IMR-90 (cell line): ENCODE results near the gene GMPR. TPM values are rescaled to one million over a fixed set of nuclear protein-coding genes. Genes with fewer than 3 reads are reported as not detected.

ENCODE experiments used
- ATAC-seq: fragments of 200-7000 bp; cut with Tn5 transposase; 2 replicates; pipeline ENCODE4 v1.9.1; 2020; ENCODE audit warnings: low read depth, mild to moderate bottlenecking, moderate library complexity
- BruUV-seq: library from RNA; stranded (reverse); fragments of 400-500 nt; replicated peaks from 2 replicates; lab custom pipeline; 2021; lab: Mats Ljungman, UMichigan
- CTCF ChIA-PET: fragments of 300-600 bp; formaldehyde crosslinking; extraction: SDS; loops from one replicate; lab custom pipeline; 2021; ENCODE audit warnings: antibody characterized with exemption; lab: Yijun Ruan, JAX
- POLR2A ChIA-PET: fragments of 300-600 bp; sonication (Branson Sonifier 250); formaldehyde crosslinking; loops from one replicate; lab custom pipeline; 2022; ENCODE audit warnings: antibody characterized with exemption; ENCODE audit not compliant: unreplicated experiment; lab: Charles Lee
- DNase-seq: peaks from one replicate; pipeline ENCODE4 v3.0.0; 2013
- H2AFZ ChIP-seq: replicated peaks from 2 replicates; pipeline ENCODE3; 2013; ENCODE audit warnings: low read length, mild to moderate bottlenecking; ENCODE audit not compliant: poor library complexity
- H2AK5ac ChIP-seq: 2 replicates; pipeline ENCODE4 v1.6.1; 2013; ENCODE audit warnings: low read depth, low read length, inconsistent platforms
- H2AK9ac ChIP-seq: replicated peaks from 2 replicates; pipeline ENCODE3; 2013; ENCODE audit warnings: mild to moderate bottlenecking, low read depth, low read length, moderate library complexity; ENCODE audit not compliant: poor library complexity
- H2BK120ac ChIP-seq: 2 replicates; pipeline ENCODE4 v1.6.1; 2013; ENCODE audit warnings: low read depth, low read length, inconsistent platforms
- H2BK15ac ChIP-seq: 3 replicates; pipeline ENCODE4 v1.6.1; 2013; ENCODE audit warnings: low read depth, low read length, inconsistent platforms
- H2BK20ac ChIP-seq: 2 replicates; pipeline ENCODE4 v1.6.1; 2013; ENCODE audit warnings: low read depth, mild to moderate bottlenecking, inconsistent platforms, low read length, moderate library complexity
- H2BK5ac ChIP-seq: 2 replicates; pipeline ENCODE4 v1.6.1; 2013; ENCODE audit warnings: mild to moderate bottlenecking, low read depth, low read length, inconsistent platforms; ENCODE audit not compliant: poor library complexity, severe bottlenecking
- H3K14ac ChIP-seq: replicated peaks from 2 replicates; pipeline ENCODE4 v1.6.1; 2013; ENCODE audit warnings: low read depth, low read length, inconsistent platforms
- H3K18ac ChIP-seq: 2 replicates; pipeline ENCODE4 v1.6.1; 2013; ENCODE audit warnings: low read depth, low read length, control low read depth
- H3K23ac ChIP-seq: 2 replicates; pipeline ENCODE4 v1.6.1; 2013; ENCODE audit warnings: low read depth, low read length, inconsistent platforms
- H3K27ac ChIP-seq: 2 replicates; pipeline ENCODE4 v1.5.1; 2013; ENCODE audit warnings: mild to moderate bottlenecking, control low read depth, low read length; ENCODE audit not compliant: insufficient read depth
- H3K27me3 ChIP-seq: 2 replicates; pipeline ENCODE4 v1.6.1; 2013; ENCODE audit warnings: low read length; ENCODE audit not compliant: control insufficient read depth, insufficient read depth
- H3K36me3 ChIP-seq: 2 replicates; pipeline ENCODE4 v1.6.1; 2013; ENCODE audit warnings: low read length, mixed read lengths; ENCODE audit not compliant: control insufficient read depth, insufficient read depth
- H3K4ac ChIP-seq: 2 replicates; pipeline ENCODE4 v1.6.1; 2013; ENCODE audit warnings: low read depth, low read length, inconsistent platforms
- H3K4me1 ChIP-seq: 2 replicates; pipeline ENCODE4 v1.6.1; 2013; ENCODE audit warnings: low read length, mixed read lengths; ENCODE audit not compliant: control insufficient read depth, insufficient read depth
- H3K4me2 ChIP-seq: 2 replicates; pipeline ENCODE4 v1.6.1; 2013; ENCODE audit warnings: low read depth, mild to moderate bottlenecking, control low read depth, low read length, moderate library complexity
- H3K4me3 ChIP-seq: 2 replicates; pipeline ENCODE4 v1.5.1; 2013; ENCODE audit warnings: low read depth, mild to moderate bottlenecking, control low read depth, low read length, moderate library complexity; ENCODE audit not compliant: insufficient read depth
- H3K56ac ChIP-seq: 2 replicates; pipeline ENCODE4 v1.6.1; 2013; ENCODE audit warnings: low read length, inconsistent platforms; ENCODE audit not compliant: insufficient read depth; ENCODE audit errors: extremely low read depth
- H3K79me1 ChIP-seq, 2 experiments: 2 replicates each; pipeline ENCODE4 v1.6.1; 2013; ENCODE audit warnings: low read length in 2 of 2, inconsistent platforms in 1 of 2, low read depth in 1 of 2
- H3K9ac ChIP-seq: 2 replicates; pipeline ENCODE4 v1.6.1; 2013; ENCODE audit warnings: low read depth, low read length, control low read depth
- H3K9me1 ChIP-seq: 2 replicates; pipeline ENCODE4 v1.6.1; 2013; ENCODE audit warnings: low read length, inconsistent platforms; ENCODE audit not compliant: insufficient read depth
- H3K9me3 ChIP-seq: 2 replicates; pipeline ENCODE4 v1.6.1; 2013; ENCODE audit warnings: low read length; ENCODE audit not compliant: control insufficient read depth, insufficient read depth
- H4K20me1 ChIP-seq: 2 replicates; pipeline ENCODE4 v1.6.1; 2013; ENCODE audit warnings: low read length, inconsistent platforms; ENCODE audit not compliant: insufficient read depth
- H4K5ac ChIP-seq: 2 replicates; pipeline ENCODE4 v1.6.1; 2013; ENCODE audit warnings: mild to moderate bottlenecking, low read depth, low read length, control low read depth
- H4K8ac ChIP-seq, 2 experiments: 2 replicates each; pipeline ENCODE4 v1.6.1; 2013; ENCODE audit warnings: low read depth in 2 of 2, low read length in 2 of 2, control low read depth in 1 of 2, inconsistent platforms in 1 of 2
- H4K91ac ChIP-seq: 2 replicates; pipeline ENCODE4 v1.6.1; 2013; ENCODE audit warnings: low read depth, low read length, inconsistent platforms; ENCODE audit not compliant: insufficient read depth
- BHLHE40 ChIP-seq: fragments of 150-350 bp; IDR thresholded peaks from 2 replicates; pipeline ENCODE4 v1.6.1; 2016; ENCODE audit warnings: mild to moderate bottlenecking, low read depth, low read length
- CHD1 ChIP-seq: IDR thresholded peaks from 2 replicates; pipeline ENCODE4 v1.6.1; 2012; ENCODE audit warnings: low read depth, low read length, improper control_type of control experiment
- ELK1 ChIP-seq: fragments of 150-350 bp; IDR thresholded peaks from 2 replicates; pipeline ENCODE4 v1.6.1; 2016; ENCODE audit warnings: low read depth, mild to moderate bottlenecking, low read length, moderate library complexity, borderline replicate concordance
- FOS ChIP-seq: fragments of 150-350 bp; IDR thresholded peaks from 2 replicates; pipeline ENCODE4 v1.6.1; 2016; ENCODE audit warnings: low read depth, low read length
- MAFK ChIP-seq: IDR thresholded peaks from 2 replicates; pipeline ENCODE4 v1.6.1; 2012; ENCODE audit warnings: low read depth, low read length, improper control_type of control experiment
- MAZ ChIP-seq: IDR thresholded peaks from 2 replicates; pipeline ENCODE4 v1.6.1; 2012; ENCODE audit warnings: low read depth, mild to moderate bottlenecking, low read length, improper control_type of control experiment, moderate library complexity, borderline replicate concordance
- MXI1 ChIP-seq: IDR thresholded peaks from 2 replicates; pipeline ENCODE4 v1.6.1; 2012; ENCODE audit warnings: low read depth, mild to moderate bottlenecking, low read length, moderate library complexity, borderline replicate concordance
- RAD21 ChIP-seq: IDR thresholded peaks from 2 replicates; pipeline ENCODE4 v1.6.1; 2012; ENCODE audit warnings: low read length, improper control_type of control experiment
- RCOR1 ChIP-seq: IDR thresholded peaks from 2 replicates; pipeline ENCODE4 v1.6.1; 2012; ENCODE audit warnings: mild to moderate bottlenecking, low read length, improper control_type of control experiment; ENCODE audit not compliant: insufficient replicate concordance
- SMC3 ChIP-seq: fragments of 150-350 bp; IDR thresholded peaks from 2 replicates; pipeline ENCODE4 v1.6.1; 2016; ENCODE audit warnings: low read depth, mild to moderate bottlenecking, antibody characterized with exemption, low read length, moderate library complexity
- USF2 ChIP-seq: fragments of 150-350 bp; IDR thresholded peaks from 2 replicates; pipeline ENCODE4 v1.6.1; 2017; ENCODE audit warnings: mild to moderate bottlenecking, antibody characterized with exemption, low read length, low read depth
- WGBS, 2 experiments: methylation state at CpG; one replicate each; pipeline versions ENCODE4 v1.1.5 to v1.1.7; 2013; ENCODE audit warnings: missing lambda C conversion rate in 2 of 2; ENCODE audit not compliant: insufficient read length in 1 of 2; ENCODE audit errors: extremely low coverage in 2 of 2; 5-methylcytosine and 5-hydroxymethylcytosine counted together
- dilution Hi-C: fragments of 300-500 bp; cut with HindIII; formaldehyde crosslinking; loops from one replicate; pipeline ENCODE4 v1.14.3; 2018; ENCODE audit warnings: low sequenced_read_pairs; ENCODE audit not compliant: unreplicated experiment
- in situ Hi-C: fragments of 300-500 bp; cut with MboI; formaldehyde crosslinking; loops from 3 replicates; pipeline ENCODE4 v1.14.3; 2019; ENCODE audit warnings: low sequenced_read_pairs, inconsistent platforms, mixed read lengths
- intact Hi-C: fragments of 100-400 bp; cut with micrococcal nuclease; formaldehyde crosslinking; loops from 2 replicates; pipeline ENCODE4 v1.10.0; 2022
- polyA plus RNA-seq, 3 experiments: library from polyadenylated mRNA; depleted of rRNA; stranded (reverse); fragments of >200 nt; gene quantifications; 2 replicates each; pipeline ENCODE4 v1.2.3, GENCODE V29; 2012; ENCODE audit warnings: low replicate concordance in 1 of 3
- total RNA-seq: library from RNA; depleted of rRNA; stranded (reverse); fragments of >200 nt; gene quantifications from 2 replicates; pipeline ENCODE4 v1.2.3, GENCODE V29; 2012

Gene GMPR
- total and polyA plus RNA-seq, 2 of the 4 experiments (the other 2 are of a cell fraction): 6.3 to 8.6 TPM

DNA sequence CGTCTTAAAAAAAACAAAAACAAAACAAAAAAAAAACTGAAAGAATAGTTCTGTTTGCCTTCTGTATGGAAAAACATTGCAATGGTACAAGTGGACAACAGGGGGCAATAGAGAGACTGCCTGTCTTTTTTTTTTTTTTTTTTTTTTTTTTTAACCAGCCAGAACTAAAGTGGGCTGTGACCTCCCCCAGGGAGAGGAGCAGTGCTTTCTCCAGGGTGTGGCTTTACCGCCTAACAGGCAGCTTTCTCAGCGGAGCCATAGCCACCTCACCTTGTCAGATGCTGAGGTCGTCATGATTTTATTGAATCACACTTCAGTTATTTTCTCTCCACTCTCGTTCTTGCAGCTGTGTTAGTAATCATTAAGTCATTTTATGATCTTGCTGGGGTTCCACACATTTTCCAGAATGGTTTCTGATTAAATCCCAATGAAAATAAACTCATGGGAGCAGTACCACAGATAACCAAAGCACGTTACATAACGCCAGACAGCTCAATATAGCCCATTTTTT lies 78.4 kb downstream of the GMPR start (continued):
- peak; percentile 39 for TF ChIP-seq SMC3

- peak overlapping the region; percentile 80 for H4K91ac ChIP-seq
- peaks cover 26% of the 10 kb centered on the region for H3K9me1 ChIP-seq
- H3K4ac ChIP-seq: peak overlapping the region; percentile 86
- peak overlapping the region; percentile 81 for H2AK5ac ChIP-seq
- peak overlapping the region; percentile 22; the same call in 1 of the 2 replicates for H4K5ac ChIP-seq
- peak overlapping the region; percentile 21; the same call in 1 of the 2 replicates for H3K4me2 ChIP-seq
- no peaks in the 10 kb centered on the region for H3K27me3 ChIP-seq
- ChIA-PET CTCF (interaction anchor here (0.6 kb wide), 1 partner anchor 1476 kb away, joined by 4 read pairs; no protein-coding TSS in a partner anchor), POLR2A (interaction anchor here (0.6 kb wide), 1 partner anchor 1622 kb away, joined by 3 read pairs; no protein-coding TSS in a partner anchor)
- no peak overlapping the region for H3K4me3 ChIP-seq
- peaks cover 24% of the 10 kb centered on the region for H3K4me1 ChIP-seq
- WGBS, 2 experiments: 80% methylated on average over 1 of the region's 6 CpGs; no CpG with 5 or more reads in 1 of the 2 experiments
- H3K9ac ChIP-seq: no peak overlapping the region; the same call in 1 of the 2 replicates
- no TSS peak for BruUV-seq
- peak overlapping the region; percentile 62 for H3K27ac ChIP-seq
- H2AFZ ChIP-seq: peak overlapping the region; percentile 39
- peak; percentile 32 for ATAC-seq
- peaks cover 34% of the 10 kb centered on the region for H4K20me1 ChIP-seq
- peak overlapping the region; percentile 33 for H2BK120ac ChIP-seq
- peak overlapping the region; percentile 51 for H2BK20ac ChIP-seq
- peak overlapping the region in 1 of 2 experiments; percentile 67; a peak in 1 of 4 replicates for H4K8ac ChIP-seq
- H3K79me1 ChIP-seq: peaks cover 4 to 32% of the 10 kb centered on the region in 2 experiments; a peak in 2 of 4 replicates
- H3K14ac ChIP-seq: peak overlapping the region; percentile 69
- H2BK15ac ChIP-seq: peak overlapping the region; percentile 85; the same call in 1 of the 3 replicates
- H3K36me3 ChIP-seq: no peaks in the 10 kb centered on the region
- dilution Hi-C loops: no loop called here
- peak overlapping the region; percentile 67 for H2AK9ac ChIP-seq
- H3K23ac ChIP-seq: peak overlapping the region; percentile 73; the same call in 1 of the 2 replicates
- DNase-seq: peak; percentile 90
- in situ Hi-C loops: no loop called here
- H2BK5ac ChIP-seq: peak overlapping the region; percentile 75
- H3K18ac ChIP-seq: peak overlapping the region; percentile 51; the same call in 1 of the 2 replicates
- no peaks in the 10 kb centered on the region for H3K9me3 ChIP-seq
- no peak overlapping the region for H3K56ac ChIP-seq
- intact Hi-C loops: no loop called here
- TF ChIP-seq CHD1 (no peak), MAFK (peak; percentile 21; the same call in 1 of the 2 replicates), BHLHE40 (no peak), SMC3 (no peak), FOS (peak; percentile 46; the same call in 1 of the 2 replicates), MAZ (no peak), RAD21 (no peak), USF2 (no peak), ELK1 (no peak), MXI1 (0 out of 2 replicates have a peak, but pooled peaks have one; percentile 24), RCOR1 (no peak)
Observed at GRCh38 chr6:16318538-16318937, 80.2 kb downstream of the GMPR start.
